Right forelimb (tissue), 1 donor: ENCODE measurements around the gene BNIP2.
"Not testable (repeated sequence)": the region's sequence is repeated elsewhere in the genome, so short reads cannot be mapped to it uniquely, and the experiment has no call there.

Experiments used
- DNase-seq: peaks from one replicate; pipeline ENCODE4 v3.0.0-alpha.2; 2018

The BNIP2 gene

GRCh38 chr15:59688782-59689625, at the start of gene BNIP2:
TSS of gene BNIP2 (minus strand) at chr15:59689320. CDS start at chr15:59682457, 6,863 bp downstream.
- peak; percentile 100 for DNase-seq

- no peak for DNase-seq
Observed at GRCh38 chr15:59738676-59739075, 49.6 kb upstream of the BNIP2 start.

GRCh38 chr15:59736181-59736580, 47.1 kb upstream of the BNIP2 start:
- no peak for DNase-seq

- DNase-seq = no peak
Observed at GRCh38 chr15:59725151-59725486, 36.0 kb upstream of the BNIP2 start.

GRCh38 chr15:59723687-59724346, 34.7 kb upstream of the BNIP2 start:
- no peak for DNase-seq

GRCh38 chr15:59722476-59722875, 33.4 kb upstream of the BNIP2 start:
- no peak for DNase-seq

GRCh38 chr15:59722037-59722436, 32.9 kb upstream of the BNIP2 start:
- no peak for DNase-seq

- DNase-seq = no peak
Observed at GRCh38 chr15:59721411-59721810, 32.3 kb upstream of the BNIP2 start.

GRCh38 chr15:59713177-59713576, 24.1 kb upstream of the BNIP2 start:
- DNase-seq = no peak

- DNase-seq = no peak
Observed at GRCh38 chr15:59711451-59712243, 22.5 kb upstream of the BNIP2 start.

- DNase-seq = no peak
Observed at GRCh38 chr15:59707619-59708018, 18.5 kb upstream of the BNIP2 start.

GRCh38 chr15:59703979-59704796, 15.1 kb upstream of the BNIP2 start:
- DNase-seq = no peak

GRCh38 chr15:59702351-59702750, 13.2 kb upstream of the BNIP2 start:
- DNase-seq = no peak

GRCh38 chr15:59701880-59702279, 12.8 kb upstream of the BNIP2 start:
- DNase-seq = no peak

GRCh38 chr15:59699810-59700431, 10.8 kb upstream of the BNIP2 start:
- DNase-seq = no peak

GRCh38 chr15:59698065-59698464, 8.9 kb upstream of the BNIP2 start:
- DNase-seq = not testable (repeated sequence)

- no peak for DNase-seq
Observed at GRCh38 chr15:59696332-59696731, 7.2 kb upstream of the BNIP2 start.

- DNase-seq = no peak
Observed at GRCh38 chr15:59694779-59695178, 5.7 kb upstream of the BNIP2 start.

- DNase-seq = no peak
Observed at GRCh38 chr15:59691194-59691805, 2.2 kb upstream of the BNIP2 start.

- peak; percentile 59 for DNase-seq
Observed at GRCh38 chr15:59689626-59690236, 611 bp upstream of the BNIP2 start.

- no peak for DNase-seq
Observed at GRCh38 chr15:59688423-59688781, 718 bp downstream of the BNIP2 start.
